Measurements from ENCODE around the gene FSTL5. TPM values are rescaled to one million over a fixed set of nuclear protein-coding genes. Genes with fewer than 3 reads are reported as not detected.

Gene FSTL5
- total RNA-seq, 1 experiment from 2014 or later: not detected

DNA sequence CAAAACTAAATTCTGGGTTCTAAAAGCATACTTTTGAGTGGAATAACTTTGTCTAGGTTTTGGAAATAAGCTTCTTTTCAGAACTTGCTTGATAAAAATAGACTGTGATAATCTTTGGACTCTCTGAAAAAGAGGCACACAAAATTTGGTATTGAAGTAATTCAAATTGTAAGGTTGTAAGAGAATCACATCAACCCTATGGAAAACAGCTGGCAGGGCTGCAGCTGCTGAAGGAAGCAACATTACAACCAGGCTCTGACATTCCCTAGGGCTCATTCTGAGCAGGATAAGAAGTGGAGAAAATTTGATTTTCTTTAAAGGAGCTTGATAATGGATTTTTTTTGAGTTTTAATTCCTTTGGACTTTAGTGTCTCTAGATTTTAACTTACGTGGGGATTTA, 147.6 kb downstream of the FSTL5 start:
- no peaks in the 10 kb centered on the region for H3K9me3 Mint-ChIP-seq (ENCODE audit: unreplicated experiment)
- DNase-seq (ENCODE audit: unreplicated experiment): no peak
- ChIA-PET POLR2A (no interaction called here), CTCF (interaction anchor here (1.2 kb wide), 1 partner anchor 153 kb away, joined by 4 read pairs; no protein-coding TSS in a partner anchor)
- intact Hi-C loops (cut with micrococcal nuclease): no loop called here
- no peaks in the 10 kb centered on the region for H3K27me3 Mint-ChIP-seq (ENCODE audit: insufficient read depth, unreplicated experiment)
- TF ChIP-seq, protein P1, sequence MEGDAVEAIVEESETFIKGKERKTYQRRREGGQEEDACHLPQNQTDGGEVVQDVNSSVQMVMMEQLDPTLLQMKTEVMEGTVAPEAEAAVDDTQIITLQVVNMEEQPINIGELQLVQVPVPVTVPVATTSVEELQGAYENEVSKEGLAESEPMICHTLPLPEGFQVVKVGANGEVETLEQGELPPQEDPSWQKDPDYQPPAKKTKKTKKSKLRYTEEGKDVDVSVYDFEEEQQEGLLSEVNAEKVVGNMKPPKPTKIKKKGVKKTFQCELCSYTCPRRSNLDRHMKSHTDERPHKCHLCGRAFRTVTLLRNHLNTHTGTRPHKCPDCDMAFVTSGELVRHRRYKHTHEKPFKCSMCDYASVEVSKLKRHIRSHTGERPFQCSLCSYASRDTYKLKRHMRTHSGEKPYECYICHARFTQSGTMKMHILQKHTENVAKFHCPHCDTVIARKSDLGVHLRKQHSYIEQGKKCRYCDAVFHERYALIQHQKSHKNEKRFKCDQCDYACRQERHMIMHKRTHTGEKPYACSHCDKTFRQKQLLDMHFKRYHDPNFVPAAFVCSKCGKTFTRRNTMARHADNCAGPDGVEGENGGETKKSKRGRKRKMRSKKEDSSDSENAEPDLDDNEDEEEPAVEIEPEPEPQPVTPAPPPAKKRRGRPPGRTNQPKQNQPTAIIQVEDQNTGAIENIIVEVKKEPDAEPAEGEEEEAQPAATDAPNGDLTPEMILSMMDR (IDR thresholded peaks at IDR 0.05; ENCODE audit: unreplicated experiment): no peak
- H3K4me1 Mint-ChIP-seq (ENCODE audit: insufficient read depth, unreplicated experiment): no peaks in the 10 kb centered on the region
- no peak overlapping the region for H3K4me3 Mint-ChIP-seq (ENCODE audit: unreplicated experiment)
- H3K27ac Mint-ChIP-seq (ENCODE audit: low read depth, unreplicated experiment): no peak overlapping the region
- no peaks in the 10 kb centered on the region for H3K36me3 Mint-ChIP-seq (ENCODE audit: insufficient read depth, unreplicated experiment)
- no TSS peak for BruUV-seq (replicated peaks)

DNA sequence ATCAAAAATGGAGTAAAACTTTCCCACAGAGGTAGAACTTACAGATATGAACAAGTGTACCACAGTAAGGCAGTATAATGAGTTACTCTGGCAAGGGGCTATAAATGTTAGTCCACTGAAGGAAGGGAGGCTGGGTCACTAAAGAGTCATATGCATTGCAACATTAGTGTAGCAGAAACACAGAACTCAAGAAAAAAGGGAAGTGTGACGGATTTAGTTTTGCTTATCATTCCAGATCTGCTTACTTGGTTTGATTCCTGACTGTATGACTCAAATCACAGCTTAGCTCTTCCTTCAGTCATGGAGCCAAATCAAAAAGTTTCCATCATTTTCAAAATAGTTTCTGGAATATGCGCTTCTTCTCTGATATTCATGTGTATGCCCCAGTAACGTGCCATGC, 148.7 kb downstream of the FSTL5 start:
- POLR2A ChIA-PET: no interaction called here
- DNase-seq (ENCODE audit: unreplicated experiment): no peak
- no peak overlapping the region for H3K27ac Mint-ChIP-seq (ENCODE audit: low read depth, unreplicated experiment)
- H3K4me1 Mint-ChIP-seq (ENCODE audit: insufficient read depth, unreplicated experiment): peaks cover 6% of the 10 kb centered on the region
- no peaks in the 10 kb centered on the region for H3K9me3 Mint-ChIP-seq (ENCODE audit: unreplicated experiment)
- no TSS peak for BruUV-seq (replicated peaks)
- peaks cover 6% of the 10 kb centered on the region for H3K36me3 Mint-ChIP-seq (ENCODE audit: insufficient read depth, unreplicated experiment)
- no peaks in the 10 kb centered on the region for H3K27me3 Mint-ChIP-seq (ENCODE audit: insufficient read depth, unreplicated experiment)
- TF ChIP-seq, protein P1 (IDR thresholded peaks at IDR 0.05; ENCODE audit: unreplicated experiment): no peak
- CTCF ChIA-PET: no interaction called here
- H3K4me3 Mint-ChIP-seq (ENCODE audit: unreplicated experiment): no peak overlapping the region
- intact Hi-C loops (cut with micrococcal nuclease): no loop called here

DNA sequence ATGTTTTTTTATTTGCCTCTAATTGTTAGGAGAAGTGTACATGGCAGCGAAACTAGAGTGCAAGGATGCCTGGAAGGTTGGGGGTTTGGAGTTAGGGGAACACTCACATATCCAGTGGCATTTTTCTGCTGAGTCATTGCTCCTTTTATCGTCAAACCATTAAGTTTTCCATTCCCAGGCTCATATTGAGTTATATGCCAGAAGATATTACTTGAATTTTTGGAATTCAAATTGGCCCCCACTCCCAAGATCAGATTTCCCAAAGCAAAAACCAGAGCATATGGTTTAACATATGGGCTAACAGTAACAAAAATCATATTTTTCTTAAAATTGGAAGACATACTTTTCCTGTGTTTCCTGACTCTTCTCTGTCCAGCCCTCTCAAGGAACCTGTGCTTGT, 152.7 kb downstream of the FSTL5 start:
- BruUV-seq (replicated peaks): no TSS peak
- H3K4me3 Mint-ChIP-seq (ENCODE audit: unreplicated experiment): no peak overlapping the region
- no peaks in the 10 kb centered on the region for H3K27me3 Mint-ChIP-seq (ENCODE audit: insufficient read depth, unreplicated experiment)

DNA sequence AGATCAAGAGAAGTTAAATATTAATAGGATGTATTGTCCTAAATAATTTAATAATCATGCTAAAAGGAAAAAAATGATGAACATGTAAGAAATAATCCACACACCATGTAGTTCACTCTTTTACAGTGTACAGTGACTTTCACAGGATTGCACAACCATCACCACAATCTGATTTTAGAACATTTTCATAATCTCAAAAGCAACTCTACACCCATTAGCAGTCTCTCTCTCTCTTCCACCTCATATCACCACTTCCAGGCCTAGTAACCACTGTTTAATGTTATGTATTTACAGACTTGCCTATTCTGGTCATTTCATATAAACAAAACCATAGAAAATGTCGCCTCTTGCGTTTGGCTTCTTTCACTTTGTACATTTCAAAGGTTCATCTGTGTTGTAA, 153.4 kb downstream of the FSTL5 start:
- CTCF ChIA-PET: no interaction called here
- DNase-seq (ENCODE audit: unreplicated experiment): peak; percentile 9
- Mint-ChIP-seq H3K9me3 (ENCODE audit: unreplicated experiment) (no peaks in the 10 kb centered on the region), H3K27me3 (ENCODE audit: insufficient read depth, unreplicated experiment) (no peaks in the 10 kb centered on the region), H3K27ac (ENCODE audit: low read depth, unreplicated experiment) (peak overlapping the region; percentile 7), H3K36me3 (ENCODE audit: insufficient read depth, unreplicated experiment) (peaks cover 6% of the 10 kb centered on the region), H3K4me3 (ENCODE audit: unreplicated experiment) (no peak overlapping the region), H3K4me1 (ENCODE audit: insufficient read depth, unreplicated experiment) (peaks cover 6% of the 10 kb centered on the region)
- TF ChIP-seq, protein P1 (IDR thresholded peaks at IDR 0.05; ENCODE audit: unreplicated experiment): no peak
- intact Hi-C loops (cut with micrococcal nuclease): no loop called here
- POLR2A ChIA-PET: no interaction called here
- BruUV-seq (replicated peaks): no TSS peak

More for the DNA sequence above, 152.7 kb downstream of the FSTL5 start:
- Mint-ChIP-seq H3K4me1 (ENCODE audit: insufficient read depth, unreplicated experiment) (peaks cover 6% of the 10 kb centered on the region), H3K9me3 (ENCODE audit: unreplicated experiment) (no peaks in the 10 kb centered on the region), H3K27ac (ENCODE audit: low read depth, unreplicated experiment) (no peak overlapping the region), H3K36me3 (ENCODE audit: insufficient read depth, unreplicated experiment) (peaks cover 6% of the 10 kb centered on the region)
- intact Hi-C loops (cut with micrococcal nuclease): no loop called here
- DNase-seq (ENCODE audit: unreplicated experiment): no peak
- ChIA-PET CTCF (no interaction called here), POLR2A (no interaction called here)
- TF ChIP-seq, protein P1 (IDR thresholded peaks at IDR 0.05; ENCODE audit: unreplicated experiment): no peak
